Sigmoid colon (tissue), 7 donors: ENCODE results near the gene CAMTA1. TPM values are rescaled to one million over a fixed set of nuclear protein-coding genes. Genes with fewer than 3 reads are reported as not detected.
"Not testable (repeated sequence)": the region's sequence is repeated elsewhere in the genome, so short reads cannot be mapped to it uniquely, and the experiment has no call there.

Source experiments
- DNase-seq: peaks from one replicate; pipeline ENCODE4 v3.0.0-alpha.2; 2019
- H3K27ac ChIP-seq, 4 donors: fragments of 200-600 bp; sonication (generic); one replicate each; pipeline ENCODE4 v1.5.1; 2016 to 2019; ENCODE audit warnings: mild to moderate bottlenecking in 1 of 4
- H3K27me3 ChIP-seq, 3 donors: fragments of 200-600 bp; sonication (generic); one replicate each; pipeline ENCODE4 v1.5.1; 2019; ENCODE audit warnings: mild to moderate bottlenecking in 1 of 3
- H3K36me3 ChIP-seq, 4 donors: fragments of 200-600 bp; sonication (generic); one replicate each; pipeline ENCODE4 v1.5.1; 2016 to 2019
- H3K4me1 ChIP-seq, 4 donors: fragments of 200-600 bp; sonication (generic); one replicate each; pipeline ENCODE4 v1.5.1; 2017 to 2019
- H3K4me3 ChIP-seq, 4 donors: fragments of 200-600 bp; sonication (generic); one replicate each; pipeline ENCODE4 v1.5.1; 2017 to 2019; ENCODE audit warnings: mild to moderate bottlenecking in 2 of 4, moderate library complexity in 1 of 4
- H3K9me3 ChIP-seq, 4 donors: fragments of 200-600 bp in 3 of 4; sonication (generic) in 3 of 4; one replicate each; pipeline versions ENCODE4 v1.5.1 to v1.6.1; 2013 to 2019
- CTCF ChIP-seq, 4 experiments: fragments of 450-650 bp in 3 of 4; fragments of 200-600 bp in 1 of 4; IDR thresholded peaks; one replicate each; pipeline ENCODE4 v1.5.1; 2016 to 2019; ENCODE audit warnings: antibody characterized with exemption in 4 of 4, mild to moderate bottlenecking in 3 of 4, moderate library complexity in 2 of 4
- EP300 ChIP-seq, 4 donors: sonication (generic); formaldehyde crosslinking; IDR thresholded peaks; one replicate each; pipeline ENCODE4 v1.6.1; 2017; ENCODE audit warnings: antibody characterized with exemption in 4 of 4
- POLR2A ChIP-seq, 2 donors: fragments of 450-650 bp; IDR thresholded peaks; one replicate each; pipeline ENCODE4 v1.6.1; 2016; ENCODE audit warnings: antibody characterized with exemption in 2 of 2, mild to moderate bottlenecking in 2 of 2, moderate library complexity in 2 of 2
- POLR2AphosphoS5 ChIP-seq, 4 donors: sonication (generic); formaldehyde crosslinking; IDR thresholded peaks; one replicate each; pipeline ENCODE4 v1.6.1; 2017; ENCODE audit warnings: antibody characterized with exemption in 4 of 4
- WGBS, 2 donors: extraction: QIAGEN DNeasy Blood & Tissue Kit; methylation state at CpG; one replicate each; pipeline ENCODE4 v1.1.7; 2013; 5-methylcytosine and 5-hydroxymethylcytosine counted together
- intact Hi-C: fragments of 100-400 bp; cut with DNase I; formaldehyde crosslinking; loops from one replicate; pipeline ENCODE4 v1.15.1; 2023
- polyA plus RNA-seq, 3 donors: library from polyadenylated mRNA; stranded (reverse); fragments of 200-250 nt; gene quantifications; one replicate each; pipeline ENCODE4 v1.2.3, GENCODE V29; 2013
- total RNA-seq, 4 donors: library from RNA; depleted of rRNA; stranded (reverse); fragments of >200 nt; gene quantifications; one replicate each; pipeline ENCODE4 v1.1.0, GENCODE V29; 2016
- donor health status: healthy with polysubstance abuse.
- donor health status: Bipolar disorder and iron deficiency.
- donor health status: healthy.

CAMTA1 gene
- total and polyA plus RNA-seq, 7 donors, result 97.9 to 196 (median 177) TPM

- Histone ChIP-seq H3K9me3 (no peaks in the 10 kb centered on the region), H3K27ac (no peak overlapping the region), H3K27me3 (no peaks in the 10 kb centered on the region), H3K36me3 (no peaks in the 10 kb centered on the region), H3K4me1 (peaks cover 0 to 49% (median 26%) of the 10 kb centered on the region in 4 donors), H3K4me3 (no peak overlapping the region)
- 88 to 92% methylated on average over 15 of the region's 15 CpGs for WGBS, 2 donors
- TF ChIP-seq EP300 (IDR thresholded peaks at IDR 0.05) (no peak), POLR2A (IDR thresholded peaks at IDR 0.05) (no peak), POLR2AphosphoS5 (IDR thresholded peaks at IDR 0.05) (no peak), CTCF (IDR thresholded peaks at IDR 0.05) (no peak)
- intact Hi-C loops, result no loop called here
- DNase-seq, result no peak
Observed at GRCh38 chr1:7329868-7330615, 544.8 kb downstream of the CAMTA1 start.

- 92 to 93% methylated on average over 7 of the region's 7 CpGs for WGBS, 2 donors
- H3K4me3 ChIP-seq, DNase-seq, H3K27me3 ChIP-seq, H3K36me3 ChIP-seq, H3K9me3 ChIP-seq, intact Hi-C loops, H3K27ac ChIP-seq: not testable (repeated sequence)
- H3K4me1 ChIP-seq, result peaks cover 0 to 56% (median 31%) of the 10 kb centered on the region in 4 donors
Observed at GRCh38 chr1:7330726-7331125, 545.5 kb downstream of the CAMTA1 start.

GRCh38 chr1:7331926-7332535 lies 546.8 kb downstream of the CAMTA1 start:
- no peaks in the 10 kb centered on the region for H3K9me3 ChIP-seq
- H3K27ac ChIP-seq, result no peak overlapping the region
- no peaks in the 10 kb centered on the region for H3K27me3 ChIP-seq
- intact Hi-C loops, result no loop called here
- no peak for DNase-seq
- peaks cover 0 to 64% (median 34%) of the 10 kb centered on the region in 4 donors for H3K4me1 ChIP-seq
- WGBS, 2 donors, result 36 to 54% methylated on average over 9 of the region's 9 CpGs
- H3K4me3 ChIP-seq, result no peak overlapping the region
- TF ChIP-seq CTCF (IDR thresholded peaks at IDR 0.05) (no peak), POLR2AphosphoS5 (IDR thresholded peaks at IDR 0.05) (no peak), EP300 (IDR thresholded peaks at IDR 0.05) (no peak)
- no peaks in the 10 kb centered on the region for H3K36me3 ChIP-seq

- WGBS, 2 donors, result 78 to 83% methylated on average over 11 of the region's 11 CpGs
- TF ChIP-seq CTCF (IDR thresholded peaks at IDR 0.05) (no peak), POLR2AphosphoS5 (IDR thresholded peaks at IDR 0.05) (no peak), POLR2A (IDR thresholded peaks at IDR 0.05) (no peak), EP300 (IDR thresholded peaks at IDR 0.05) (no peak)
- DNase-seq, result no peak
- Histone ChIP-seq H3K27ac (no peak overlapping the region), H3K4me3 (no peak overlapping the region), H3K9me3 (no peaks in the 10 kb centered on the region), H3K27me3 (no peaks in the 10 kb centered on the region), H3K36me3 (no peaks in the 10 kb centered on the region), H3K4me1 (peaks cover 0 to 64% (median 34%) of the 10 kb centered on the region in 4 donors)
- intact Hi-C loops, result no loop called here
Observed at GRCh38 chr1:7333094-7333493, 547.8 kb downstream of the CAMTA1 start.

GRCh38 chr1:7333620-7334019 lies 548.4 kb downstream of the CAMTA1 start:
- Histone ChIP-seq H3K4me3 (no peak overlapping the region), H3K36me3 (no peaks in the 10 kb centered on the region), H3K27me3 (no peaks in the 10 kb centered on the region), H3K4me1 (peaks cover 0 to 64% (median 34%) of the 10 kb centered on the region in 4 donors), H3K27ac (no peak overlapping the region), H3K9me3 (no peaks in the 10 kb centered on the region)
- intact Hi-C loops, result no loop called here
- no peak for TF ChIP-seq CTCF (IDR thresholded peaks at IDR 0.05)
- TF ChIP-seq POLR2A (IDR thresholded peaks at IDR 0.05), result no peak
- no peak for TF ChIP-seq POLR2AphosphoS5 (IDR thresholded peaks at IDR 0.05)
- TF ChIP-seq EP300 (IDR thresholded peaks at IDR 0.05), result no peak
- DNase-seq, result no peak
- WGBS, 2 donors, result 23 to 60% methylated on average over 8 of the region's 8 CpGs
